ENCODE results near the gene FBLN1. TPM values are rescaled to one million over a fixed set of nuclear protein-coding genes. Genes with fewer than 3 reads are reported as not detected.

Gene FBLN1
- polyA plus RNA-seq, 1 of the 3 experiments (the other 2 are of a cell fraction) = 147 TPM

GRCh38 chr22:45575173-45575572 is 72.5 kb downstream of the FBLN1 start:
- no peak overlapping the region for H3K9ac ChIP-seq
- peaks cover 0 to 3% of the 10 kb centered on the region in 2 experiments for H3K36me3 ChIP-seq (replicated peaks in 1 of 2; ENCODE audit: control insufficient read depth in 1 of 2, insufficient read depth in 2 of 2, low read length in 1 of 2)
- H3K27me3 ChIP-seq (ENCODE audit: insufficient read depth) = no peaks in the 10 kb centered on the region
- no peaks in the 10 kb centered on the region for H3K79me2 ChIP-seq (ENCODE audit: insufficient read depth)
- POLR2A ChIA-PET = interaction anchor here (0.7 kb wide), 1 partner anchor 72 kb away, joined by 5 read pairs; no protein-coding TSS in a partner anchor
- no peak overlapping the region for H3K4me2 ChIP-seq
- CTCF ChIA-PET = interaction anchor here (1.1 to 1.4 kb wide), 3 partner anchors 70 to 397 kb away, joined by 3 to 4 read pairs (median 4); no protein-coding TSS in a partner anchor
- H3K4me3 ChIP-seq (ENCODE audit: low read depth in 2 of 2, low read length in 1 of 2) = no peak overlapping the region
- no peak overlapping the region for H2AFZ ChIP-seq (ENCODE audit: low read depth)
- 100% methylated on average over 6 of the region's 7 CpGs for WGBS (ENCODE audit: low lambda C conversion rate)
- no peaks in the 10 kb centered on the region for H3K9me2 ChIP-seq
- H3F3A ChIP-seq (replicated peaks; ENCODE audit: insufficient read depth) = peaks cover 4% of the 10 kb centered on the region
- no peaks in the 10 kb centered on the region; a peak in 1 of 4 replicates for H3K4me1 ChIP-seq (ENCODE audit: control insufficient read depth in 1 of 2, insufficient read depth in 2 of 2, low read depth in 1 of 2, low read length in 1 of 2)
- H4K20me1 ChIP-seq (ENCODE audit: insufficient read depth) = no peaks in the 10 kb centered on the region
- peaks cover 6% of the 10 kb centered on the region; the same call in 1 of the 2 replicates for H3K9me3 ChIP-seq
- no peak for DNase-seq
- TF ChIP-seq PBX3 (IDR thresholded peaks at IDR 0.05) = no peak
- TF ChIP-seq JUND (IDR thresholded peaks at IDR 0.05) = no peak
- TF ChIP-seq FOXM1 (IDR thresholded peaks at IDR 0.05; ENCODE audit: low read depth) = no peak
- TF ChIP-seq MXI1 (IDR thresholded peaks at IDR 0.05; ENCODE audit: low read depth, low read length) = no peak
- TF ChIP-seq TAF1 (IDR thresholded peaks at IDR 0.05; ENCODE audit: borderline replicate concordance, low read depth, low read length) = no peak
- TF ChIP-seq RXRA (IDR thresholded peaks at IDR 0.05; ENCODE audit: borderline replicate concordance, low read depth) = no peak
- TF ChIP-seq FOXJ3 (CRISPR knock-in tag; IDR thresholded peaks at IDR 0.05) = no peak
- no peak for TF ChIP-seq RCOR1 (IDR thresholded peaks at IDR 0.05; ENCODE audit: low read length)
- TF ChIP-seq GATA2 (CRISPR knock-in tag; IDR thresholded peaks at IDR 0.05) = no peak
- TF ChIP-seq USF2 (IDR thresholded peaks at IDR 0.05; ENCODE audit: borderline replicate concordance, low read depth, low read length) = no peak
- H3K27ac ChIP-seq (ENCODE audit: low read depth in 2 of 2, low read length in 1 of 2) = no peak overlapping the region

GRCh38 chr22:45575607-45576272 is 73.1 kb downstream of the FBLN1 start:
- 83% methylated on average over 12 of the region's 18 CpGs for WGBS (ENCODE audit: low lambda C conversion rate)
- Histone ChIP-seq H3K9me3 (0 out of 2 replicates have a peak, but pooled peaks cover under 1% of the 10 kb centered on the region), H3K4me1 (ENCODE audit: control insufficient read depth in 1 of 2, insufficient read depth in 2 of 2, low read depth in 1 of 2, low read length in 1 of 2) (no peaks in the 10 kb centered on the region; a peak in 1 of 4 replicates), H3K36me3 (replicated peaks in 1 of 2; ENCODE audit: control insufficient read depth in 1 of 2, insufficient read depth in 2 of 2, low read length in 1 of 2) (peaks cover 0 to 2% of the 10 kb centered on the region in 2 experiments), H3K79me2 (ENCODE audit: insufficient read depth) (no peaks in the 10 kb centered on the region), H3K4me2 (no peak overlapping the region), H3K4me3 (ENCODE audit: low read depth in 2 of 2, low read length in 1 of 2) (no peak overlapping the region), H3K27me3 (ENCODE audit: insufficient read depth) (no peaks in the 10 kb centered on the region), H4K20me1 (ENCODE audit: insufficient read depth) (no peaks in the 10 kb centered on the region), H2AFZ (ENCODE audit: low read depth) (no peak overlapping the region), H3K27ac (ENCODE audit: low read depth in 2 of 2, low read length in 1 of 2) (no peak overlapping the region), H3F3A (replicated peaks; ENCODE audit: insufficient read depth) (peaks cover 4% of the 10 kb centered on the region), H3K9ac (no peak overlapping the region), H3K9me2 (no peaks in the 10 kb centered on the region)
- no peak for DNase-seq
- POLR2A ChIA-PET = no interaction called here
- CTCF ChIA-PET = interaction anchor here (1.1 to 3.6 kb wide), 5 partner anchors 288 to 406 kb away, joined by 3 to 36 read pairs (median 6); no protein-coding TSS in a partner anchor
- TF ChIP-seq IRF3 (IDR thresholded peaks at IDR 0.05; ENCODE audit: low read depth, low read length) = no peak
- no peak for TF ChIP-seq ZBTB33 (IDR thresholded peaks at IDR 0.05; ENCODE audit: borderline replicate concordance, low read depth)
- no peak for TF ChIP-seq TAF1 (IDR thresholded peaks at IDR 0.05; ENCODE audit: borderline replicate concordance, low read depth, low read length)
- TF ChIP-seq SIN3A (IDR thresholded peaks at IDR 0.05; ENCODE audit: borderline replicate concordance, low read depth, low read length) = no peak
- no peak for TF ChIP-seq FOXJ3 (CRISPR knock-in tag; IDR thresholded peaks at IDR 0.05)
- TF ChIP-seq NRF1 (IDR thresholded peaks at IDR 0.05; ENCODE audit: low read depth, low read length) = no peak
- TF ChIP-seq JUND (IDR thresholded peaks at IDR 0.05) = no peak
- TF ChIP-seq RCOR1 (IDR thresholded peaks at IDR 0.05; ENCODE audit: low read length) = no peak
- TF ChIP-seq GABPA (IDR thresholded peaks at IDR 0.05; ENCODE audit: low read depth) = no peak
- TF ChIP-seq MXI1 (IDR thresholded peaks at IDR 0.05; ENCODE audit: low read depth, low read length) = no peak
- no peak for TF ChIP-seq GATA2 (CRISPR knock-in tag; IDR thresholded peaks at IDR 0.05)
- TF ChIP-seq TCF12 (IDR thresholded peaks at IDR 0.05) = no peak
- TF ChIP-seq CHD2 (IDR thresholded peaks at IDR 0.05; ENCODE audit: low read length, partially characterized antibody) = no peak
- TF ChIP-seq RXRA (IDR thresholded peaks at IDR 0.05; ENCODE audit: borderline replicate concordance, low read depth) = no peak
- no peak for TF ChIP-seq FOSL2 (IDR thresholded peaks at IDR 0.05; ENCODE audit: borderline replicate concordance, low read depth)
- TF ChIP-seq PBX3 (IDR thresholded peaks at IDR 0.05) = no peak
